GM18909 (cell line): ENCODE results near the gene DUSP15.
A peak's percentile ranks its signal among the peaks of the same experiment; 100 is the strongest.
"Not testable (repeated sequence)": the region's sequence is repeated elsewhere in the genome, so short reads cannot be mapped to it uniquely, and the experiment has no call there.

Source experiments
- ATAC-seq: cut with Tn5 transposase; IDR thresholded peaks from one replicate; pipeline ENCODE4 v1.9.1; 2021; ENCODE audit warnings: mild to moderate bottlenecking; ENCODE audit not compliant: unreplicated experiment, poor library complexity

The DUSP15 gene, protein sequence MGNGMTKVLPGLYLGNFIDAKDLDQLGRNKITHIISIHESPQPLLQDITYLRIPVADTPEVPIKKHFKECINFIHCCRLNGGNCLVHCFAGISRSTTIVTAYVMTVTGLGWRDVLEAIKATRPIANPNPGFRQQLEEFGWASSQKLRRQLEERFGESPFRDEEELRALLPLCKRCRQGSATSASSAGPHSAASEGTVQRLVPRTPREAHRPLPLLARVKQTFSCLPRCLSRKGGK

DNA sequence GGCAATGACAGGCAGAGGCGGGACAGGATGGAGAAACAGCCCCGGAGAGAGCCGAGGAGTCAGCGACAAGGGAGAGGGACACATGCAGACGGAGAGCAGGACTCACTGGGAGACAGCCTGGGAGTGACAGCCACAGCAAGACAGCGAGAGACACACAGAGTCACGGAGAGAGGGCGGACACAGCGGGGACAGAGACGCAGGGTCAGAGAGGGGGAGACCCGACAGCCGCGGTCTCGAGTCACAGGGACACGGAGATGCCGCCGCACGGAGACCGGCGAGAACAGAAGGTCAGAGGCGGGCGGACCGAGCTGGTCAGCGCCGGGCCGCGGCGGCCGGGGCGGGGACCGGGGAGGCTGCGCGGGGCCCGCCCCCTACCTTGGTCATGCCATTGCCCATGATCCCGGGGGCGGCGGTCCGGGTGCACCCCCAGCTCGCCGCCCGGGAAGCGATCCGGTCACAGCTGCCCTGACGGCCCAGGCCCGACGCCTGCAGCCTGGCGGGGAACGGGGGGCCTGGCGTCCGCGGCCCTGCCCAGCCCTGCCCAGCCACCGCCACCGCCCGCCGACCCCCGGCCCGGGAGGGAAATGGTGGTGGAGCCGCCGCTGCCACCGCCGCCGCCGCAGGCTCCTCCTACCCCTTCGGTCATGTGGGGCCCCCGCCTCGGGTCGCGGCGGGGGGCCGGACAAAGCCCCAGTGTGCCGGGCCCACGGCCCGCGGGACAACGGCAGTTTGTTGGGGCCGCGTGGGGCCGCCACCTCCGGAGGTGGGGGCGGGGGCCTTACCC lies at the start of gene DUSP15, which contains the start of gene TTLL9:
TSS of gene DUSP15 (minus strand) at position 586 of the 784 bp plus-strand sequence. CDS start at position 396, 190 bp downstream.
TSS of gene TTLL9 (plus strand) at position 693 of the 784 bp plus-strand sequence. CDS start 493 bp downstream, outside the sequence.
- peak; percentile 45 for ATAC-seq

DNA sequence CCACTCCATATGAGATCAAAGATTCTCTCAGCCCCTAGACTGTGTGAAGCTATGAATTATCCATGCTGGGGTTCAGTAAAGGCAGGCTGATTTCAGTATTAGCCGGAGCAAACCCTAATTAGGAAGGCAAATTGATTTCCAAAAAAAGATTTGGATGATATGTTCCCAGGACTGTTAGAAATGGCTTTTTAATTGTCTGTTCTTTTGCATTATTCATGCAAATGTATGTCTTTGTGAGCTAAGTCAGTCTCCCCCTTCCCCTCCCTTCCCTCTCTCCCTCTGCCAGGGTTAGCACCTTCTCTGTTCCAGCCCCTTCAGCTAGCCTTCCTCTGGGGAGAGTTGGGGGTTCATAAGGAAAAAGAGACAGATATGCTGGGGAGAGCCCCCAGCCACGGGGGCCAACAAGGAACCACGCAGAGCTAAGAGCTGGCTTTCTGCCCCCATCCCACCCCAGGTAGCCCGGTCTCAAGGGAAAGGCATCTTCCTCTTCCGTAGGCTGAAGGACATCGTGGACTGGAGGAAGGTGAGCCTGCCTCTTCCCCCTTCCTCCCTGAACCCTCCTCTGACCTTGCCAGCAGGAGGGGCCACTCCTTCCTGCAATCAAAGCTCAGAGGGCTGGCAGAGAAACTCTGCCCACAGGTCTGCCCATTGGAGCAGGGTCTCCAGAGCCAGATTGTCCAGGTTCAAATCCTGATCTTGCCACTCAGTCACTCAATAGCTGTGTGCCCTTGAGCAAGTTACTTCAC lies 49.3 kb upstream of the DUSP15 start:
- ATAC-seq = no peak

DNA sequence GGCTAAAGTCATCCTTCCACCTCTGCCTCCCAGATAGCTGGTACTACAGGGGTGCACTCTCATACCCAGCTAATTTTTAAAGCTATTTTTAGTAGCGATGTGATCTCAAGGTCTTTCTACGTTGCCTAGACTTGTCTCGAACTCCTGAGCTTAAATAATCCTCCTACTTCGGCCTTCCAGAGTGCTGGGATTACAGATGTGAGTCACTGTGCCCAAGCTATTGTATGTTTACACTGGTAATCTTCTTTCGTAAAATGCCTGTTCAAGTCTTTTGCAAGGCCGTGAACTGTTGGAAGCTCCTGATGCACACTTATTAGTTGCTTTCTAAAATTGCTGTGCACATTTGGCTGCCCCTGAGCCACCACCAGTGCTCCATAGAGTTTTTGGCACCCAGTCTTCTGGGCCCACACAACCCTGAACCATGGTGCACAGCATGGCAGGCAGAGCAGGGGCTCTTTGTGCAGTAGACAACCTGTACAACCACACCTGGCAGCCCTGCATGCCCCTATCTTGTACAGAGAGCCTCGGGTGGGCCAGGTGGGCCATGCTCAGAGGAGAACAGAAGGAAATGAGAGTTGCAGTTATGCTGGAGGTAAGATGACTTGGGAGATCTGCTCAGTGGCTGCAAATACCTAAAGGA lies 48.3 kb upstream of the DUSP15 start:
- ATAC-seq = no peak

DNA sequence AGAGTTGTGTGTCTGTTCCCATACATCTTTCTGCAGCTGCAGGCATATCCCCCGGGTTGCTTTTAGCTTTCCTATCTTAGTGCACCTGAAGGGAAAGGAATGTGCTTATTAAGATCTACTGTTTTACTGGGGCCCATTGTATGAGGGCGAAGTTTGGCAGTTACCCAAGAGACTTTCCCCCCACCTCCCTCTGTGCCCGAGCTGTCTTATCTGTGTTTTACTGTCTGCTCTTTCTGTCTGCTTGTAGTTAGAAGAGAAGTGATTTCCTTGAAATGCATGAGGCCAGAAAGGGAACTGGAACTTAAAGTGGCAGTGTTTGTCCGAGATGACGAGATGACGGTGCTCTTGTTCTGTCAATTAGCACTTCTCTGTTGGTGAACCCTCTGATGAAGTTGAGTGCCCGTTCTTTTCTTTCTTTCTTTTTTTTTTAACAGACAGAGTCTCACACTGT lies 47.7 kb upstream of the DUSP15 start:
- not testable (repeated sequence) for ATAC-seq

DNA sequence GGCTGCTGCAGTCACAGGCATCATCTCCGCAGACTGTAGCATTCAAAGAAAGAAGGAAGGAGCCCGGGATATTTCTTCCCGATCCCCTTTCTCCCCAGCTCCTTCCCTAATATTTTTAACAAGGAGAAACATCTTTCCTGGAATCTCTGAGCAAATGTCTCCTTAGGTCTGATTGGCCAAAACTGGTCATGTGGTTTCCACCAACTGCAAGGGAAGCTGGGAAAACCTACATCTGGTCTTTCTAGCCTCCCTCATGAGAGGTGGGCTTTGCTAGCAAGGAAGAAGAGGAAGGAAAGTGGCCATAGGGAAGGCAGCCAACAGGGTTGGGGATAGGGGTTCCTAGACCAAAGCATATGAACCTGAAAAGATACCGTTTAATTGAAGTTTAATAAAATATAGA lies 46.4 kb upstream of the DUSP15 start:
- ATAC-seq = no peak

DNA sequence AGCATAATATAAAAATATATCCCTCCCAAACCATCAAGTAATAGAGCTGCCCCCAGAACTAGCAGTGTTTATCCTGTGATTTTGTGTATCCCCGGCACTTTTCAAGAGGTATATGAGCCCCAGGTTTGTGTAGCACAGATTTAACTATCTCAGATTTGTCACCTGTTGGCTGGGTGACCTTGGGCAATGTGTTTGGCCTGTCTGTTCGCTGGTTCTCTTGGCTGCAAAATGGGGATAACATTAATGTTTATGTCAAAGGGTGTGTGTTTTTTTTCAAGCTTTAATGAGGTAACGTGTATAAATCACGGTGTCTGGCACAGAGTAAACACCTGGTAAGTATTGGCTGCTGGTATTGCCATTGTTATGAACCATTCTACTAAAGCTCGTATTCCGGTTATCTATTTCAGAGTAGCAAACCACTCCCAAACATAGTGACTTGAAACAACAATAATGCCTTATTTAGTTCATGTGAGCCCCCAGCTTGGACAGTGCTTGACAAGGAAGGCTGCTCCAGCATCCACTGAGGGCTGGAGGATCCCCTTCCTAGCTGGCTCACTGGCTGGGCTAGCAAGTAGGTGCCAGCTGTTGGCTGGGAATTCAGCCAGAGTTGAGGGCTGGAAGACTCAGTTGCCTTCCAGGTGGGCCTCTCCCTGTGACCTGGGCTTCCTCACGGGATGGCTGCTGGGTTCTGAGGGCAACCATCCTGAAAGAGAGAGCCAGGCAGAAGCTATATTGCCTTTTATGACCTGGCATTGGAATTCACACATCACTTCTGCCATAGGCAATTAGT lies 45.4 kb upstream of the DUSP15 start:
- ATAC-seq = no peak

DNA sequence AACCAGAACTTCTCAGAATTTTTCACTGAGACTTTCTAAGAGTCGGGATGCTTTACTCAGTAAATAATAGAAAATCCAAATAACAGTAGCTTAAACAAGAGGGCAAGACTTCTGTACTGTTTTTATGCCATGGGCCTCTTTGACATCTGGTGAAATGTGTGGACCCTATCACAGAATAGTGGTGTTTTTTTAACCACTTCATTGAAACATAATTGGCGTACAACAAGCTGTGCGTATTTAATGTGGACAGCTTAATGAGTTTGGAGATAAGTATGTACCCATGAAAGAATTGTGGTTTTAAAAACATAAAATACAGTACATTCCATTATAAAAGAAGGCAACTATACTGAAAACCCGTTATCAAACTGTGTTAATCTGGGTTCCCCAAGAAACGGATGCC lies 43.8 kb upstream of the DUSP15 start:
- no peak for ATAC-seq

DNA sequence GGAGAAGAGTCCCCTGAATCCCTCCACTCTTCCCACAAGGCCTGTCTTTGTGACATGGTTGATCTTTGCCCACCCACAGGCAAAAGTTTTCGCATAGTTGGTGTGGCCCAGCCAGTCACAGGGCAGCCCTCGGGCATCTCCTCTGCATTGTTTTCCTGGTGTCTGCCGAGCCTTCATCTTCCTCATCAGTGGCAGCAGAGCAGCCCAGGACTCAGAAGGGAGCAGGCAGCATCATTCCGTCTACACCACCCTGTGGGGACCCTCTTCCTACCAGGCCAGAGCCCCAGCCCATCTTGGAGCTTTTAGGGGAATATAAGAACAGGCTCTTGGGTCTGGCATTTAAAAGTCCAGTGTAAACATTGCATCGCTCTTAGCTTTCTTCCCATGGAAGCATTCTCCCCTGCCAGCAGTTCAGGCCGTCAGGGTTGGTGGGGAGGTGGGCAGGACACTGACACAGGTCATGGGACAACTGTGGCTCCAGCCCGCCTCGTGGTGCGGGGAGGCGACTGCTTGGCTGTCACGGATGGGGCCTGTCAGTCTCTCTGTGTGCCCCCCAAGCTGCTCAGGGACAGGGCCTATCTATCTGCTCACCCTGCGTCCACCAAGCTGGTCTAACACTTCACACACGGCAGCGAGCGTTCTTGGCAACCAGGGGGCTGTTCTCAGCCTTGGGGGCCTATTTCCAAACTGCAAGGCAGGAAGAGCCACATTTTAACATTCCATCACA lies 43.3 kb upstream of the DUSP15 start:
- ATAC-seq = no peak

DNA sequence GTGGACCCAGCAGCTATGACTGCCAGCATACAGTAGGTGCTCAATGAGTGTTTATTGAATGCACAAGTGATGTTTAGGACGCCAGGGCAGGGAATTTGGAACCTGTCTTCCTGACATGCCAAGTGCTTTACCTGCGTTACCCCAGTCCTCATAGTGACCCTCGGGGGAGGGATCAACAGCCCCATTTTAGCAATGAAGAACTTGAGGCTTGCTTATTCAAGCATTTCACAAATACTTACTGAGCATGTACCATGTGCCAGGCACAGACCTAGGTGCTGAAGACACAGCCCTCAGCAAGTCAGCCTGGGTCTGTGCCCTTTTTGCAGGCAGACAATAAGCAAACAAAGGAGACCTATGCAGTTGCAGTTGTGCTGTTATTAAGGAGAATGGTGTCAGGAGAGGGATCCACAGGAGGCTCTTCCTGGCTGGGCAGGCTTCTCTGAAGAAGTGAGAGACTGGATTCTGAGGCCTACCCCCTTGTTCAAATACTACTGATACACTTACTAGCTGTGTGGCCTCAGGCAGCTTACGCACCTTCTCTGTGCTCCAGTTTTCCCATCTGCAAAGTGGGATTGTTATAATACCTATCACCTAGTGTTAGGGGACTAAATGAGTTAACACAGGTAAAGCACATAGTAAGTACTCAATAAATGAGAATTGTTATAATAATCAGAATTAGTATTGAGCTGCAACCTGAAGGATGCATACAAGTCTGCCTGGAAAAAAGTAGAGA lies 39.9 kb upstream of the DUSP15 start:
- no peak for ATAC-seq

DNA sequence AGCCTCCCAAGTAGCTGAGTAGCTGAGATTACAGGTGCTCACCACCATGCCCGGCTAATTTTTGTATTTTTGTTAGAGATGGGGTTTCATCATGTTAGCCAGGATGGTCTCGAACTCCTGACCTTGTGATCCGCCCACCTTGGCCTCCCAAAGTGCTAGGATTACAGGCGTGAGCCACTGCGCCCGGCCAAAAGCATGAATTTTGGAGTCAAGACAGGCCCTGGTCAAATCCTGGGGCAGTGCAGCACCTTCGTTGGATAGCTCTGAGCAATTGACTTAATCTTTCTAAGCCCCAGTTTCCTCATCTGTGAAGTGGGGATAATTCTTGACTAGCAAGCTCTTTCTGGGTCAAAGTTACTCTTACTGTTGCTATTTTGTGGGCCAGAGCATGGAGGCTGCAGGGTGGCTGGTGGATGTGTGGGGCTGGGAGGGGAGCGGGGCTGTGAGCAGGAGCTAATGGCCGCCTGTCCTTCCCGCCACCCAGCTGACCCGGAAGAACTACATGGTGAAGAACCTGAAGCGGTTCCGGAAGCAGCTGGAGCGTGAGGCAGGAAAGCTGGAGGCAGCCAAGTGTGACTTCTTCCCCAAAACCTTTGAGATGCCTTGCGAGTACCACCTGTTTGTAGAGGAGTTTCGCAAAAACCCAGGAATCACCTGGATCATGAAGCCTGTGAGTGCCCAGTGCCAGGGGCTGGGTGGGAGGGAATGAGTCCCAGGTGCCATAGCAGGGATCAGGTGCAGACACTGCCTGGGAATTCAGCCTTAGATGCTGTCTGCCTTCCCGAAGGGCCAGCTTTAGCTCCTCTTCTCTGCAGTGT lies 39.1 kb upstream of the DUSP15 start:
- no peak for ATAC-seq

DNA sequence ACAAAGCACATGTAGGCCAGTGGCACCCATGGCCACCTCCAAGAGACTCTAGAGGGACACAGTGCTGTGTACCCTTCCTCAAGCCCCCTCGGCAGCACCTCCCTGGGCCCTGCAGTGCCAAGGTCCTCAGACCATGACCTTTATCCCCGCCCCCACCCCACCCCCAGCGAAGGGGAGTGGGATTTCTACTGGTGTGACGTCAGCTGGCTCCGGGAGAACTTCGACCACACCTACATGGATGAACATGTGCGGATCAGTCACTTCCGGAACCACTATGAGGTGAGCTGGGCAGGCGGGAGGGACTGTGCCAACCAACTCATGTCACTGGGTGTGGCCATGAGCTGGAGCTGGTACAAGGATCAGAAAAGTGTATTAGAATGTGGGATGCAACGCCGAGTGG lies 38.1 kb upstream of the DUSP15 start:
- no peak for ATAC-seq

DNA sequence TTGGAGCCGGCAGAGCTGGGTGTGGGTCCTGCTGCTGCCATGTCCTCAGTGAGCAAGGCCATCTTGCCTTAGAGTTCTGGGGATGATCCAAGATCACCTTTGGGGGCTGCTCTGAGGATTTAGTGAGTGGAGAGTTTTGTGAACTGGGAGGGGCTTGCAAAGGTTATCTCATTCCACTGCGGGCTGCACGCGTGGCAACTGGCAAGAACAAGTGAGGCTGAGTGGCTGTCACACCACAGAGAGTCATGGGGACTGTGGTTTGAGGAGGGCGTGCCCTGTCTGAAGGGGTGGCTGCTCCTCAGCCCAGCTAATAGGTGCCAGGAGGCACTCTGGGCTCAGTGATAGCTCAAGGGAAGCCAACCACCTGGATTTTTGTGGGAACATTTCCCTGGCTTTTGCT lies 37.7 kb upstream of the DUSP15 start:
- ATAC-seq = no peak

DNA sequence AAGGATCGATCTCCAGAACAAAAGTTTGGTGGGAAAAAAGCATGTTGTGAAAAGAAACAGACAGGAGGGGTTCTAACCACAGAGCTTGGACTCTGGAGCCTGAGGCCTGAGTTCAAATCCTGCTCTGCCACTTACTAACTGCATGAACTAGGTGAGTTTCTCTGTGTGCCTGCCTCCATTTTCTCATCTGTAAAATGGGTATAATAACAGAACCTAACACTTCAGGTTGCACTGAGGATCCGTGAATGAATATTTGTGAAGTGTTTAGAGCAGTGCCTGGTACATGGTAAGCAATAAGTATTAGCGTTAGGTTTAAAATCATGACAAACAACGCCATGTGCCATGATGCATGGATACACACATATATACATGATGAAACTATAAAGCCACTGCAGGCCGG lies 36.7 kb upstream of the DUSP15 start:
- ATAC-seq = no peak

DNA sequence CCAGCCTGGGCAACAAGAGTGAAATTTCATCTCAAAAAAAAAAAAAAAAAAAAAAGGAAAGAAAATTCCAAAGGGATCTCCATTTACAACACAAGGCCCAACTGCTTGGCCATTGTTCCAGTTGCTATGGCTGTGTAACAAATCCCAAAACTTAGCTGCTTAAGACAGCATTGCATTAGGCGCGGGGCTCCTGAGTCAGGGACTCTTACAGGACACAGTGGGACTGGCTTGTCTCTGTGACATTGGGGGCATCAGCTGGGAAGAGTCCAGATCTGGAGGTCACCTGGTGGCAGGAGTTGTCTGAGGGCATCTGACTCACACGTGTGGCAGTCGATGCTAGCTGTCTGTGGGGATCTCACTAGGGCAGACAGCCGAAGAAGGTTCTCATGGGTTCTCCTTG lies 35.7 kb upstream of the DUSP15 start:
- no peak for ATAC-seq

DNA sequence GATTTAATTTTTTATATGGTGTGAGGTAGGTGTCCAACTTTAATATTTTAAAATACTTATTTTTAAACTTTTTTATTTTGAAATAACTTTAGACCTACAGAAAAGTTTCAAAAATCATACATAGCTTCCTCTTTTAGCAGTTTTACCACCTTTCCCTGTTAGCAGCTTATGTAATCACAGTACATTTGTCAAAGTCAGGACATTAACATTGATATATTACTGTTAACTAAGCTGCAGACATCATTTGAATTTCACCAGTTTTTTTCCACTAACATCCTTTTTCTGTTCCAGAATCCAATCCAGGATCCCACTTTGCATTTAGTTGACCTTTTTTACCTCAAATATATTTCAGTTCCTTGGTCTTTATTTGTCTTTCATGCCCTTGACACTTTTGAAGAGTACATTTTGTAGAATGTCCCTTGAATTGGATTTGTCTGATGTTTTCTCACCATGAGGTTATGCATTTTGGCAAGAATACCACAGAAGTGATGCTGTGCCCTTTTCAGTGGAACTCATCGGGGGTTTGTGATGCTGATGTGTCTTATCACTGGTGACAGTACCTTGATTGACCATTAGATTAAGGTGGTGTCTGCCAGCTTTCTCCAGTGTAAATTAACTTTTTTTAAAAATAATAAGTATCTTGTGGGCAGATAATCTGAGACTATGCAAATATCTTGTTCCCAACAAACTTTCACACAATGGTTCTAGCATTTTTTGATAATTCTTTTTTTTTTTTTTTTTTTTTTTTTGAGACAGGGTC lies 33.5 kb upstream of the DUSP15 start:
- no peak for ATAC-seq

DNA sequence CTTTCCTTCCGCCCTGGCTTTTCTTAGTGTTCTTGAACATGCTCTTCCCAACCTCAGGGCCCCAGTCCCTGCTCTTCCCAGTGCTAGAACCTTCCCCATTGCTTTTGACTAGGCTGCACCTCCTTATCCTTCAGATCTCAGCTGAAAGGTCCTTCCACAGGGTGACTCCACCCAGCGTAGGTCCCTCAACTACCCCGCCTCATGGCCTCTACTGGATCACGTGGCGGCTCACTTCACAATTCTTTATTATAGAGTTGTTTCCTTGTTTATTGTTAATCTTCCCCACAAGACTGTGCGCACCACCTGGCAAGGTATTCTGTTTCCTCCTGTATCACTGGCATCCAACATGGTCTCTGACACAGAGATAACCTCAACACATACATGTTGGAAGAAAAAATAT lies 31.3 kb upstream of the DUSP15 start:
- no peak for ATAC-seq

DNA sequence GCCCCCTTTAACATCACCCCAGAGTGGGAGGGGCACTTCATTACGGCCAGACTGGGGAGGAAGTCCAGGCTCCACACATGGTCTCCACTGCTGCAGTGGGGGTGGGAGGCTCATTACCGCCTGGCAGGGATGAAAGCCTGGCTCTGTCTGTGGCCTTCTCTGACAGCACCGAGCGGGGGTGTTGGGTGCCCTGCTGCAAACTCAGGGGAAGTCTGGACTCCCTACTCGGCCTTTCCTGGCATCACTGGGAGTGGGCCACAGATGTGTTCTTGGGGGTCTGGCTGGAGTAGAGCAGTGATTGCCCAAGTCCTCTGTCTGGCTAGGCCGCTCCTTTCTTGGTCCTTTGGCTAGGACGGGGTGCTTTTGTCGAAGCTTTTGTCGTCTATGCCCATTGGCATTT lies 27.2 kb upstream of the DUSP15 start:
- no peak for ATAC-seq
